Stomach (tissue), 4 donors: Measurements from ENCODE around the gene DLGAP1.

Source experiments
- POLR2A ChIP-seq, 4 donors: fragments of 450-650 bp; IDR thresholded peaks; one replicate each; pipeline ENCODE4 v1.6.1; 2016; ENCODE audit warnings: antibody characterized with exemption in 4 of 4, control low read depth in 2 of 4, mild to moderate bottlenecking in 1 of 4, moderate library complexity in 1 of 4
- POLR2AphosphoS5 ChIP-seq, 3 donors: sonication (generic); formaldehyde crosslinking; IDR thresholded peaks; one replicate each; pipeline ENCODE4 v1.6.1; 2016; ENCODE audit warnings: antibody characterized with exemption in 3 of 3
- TF ChIP-seq, protein P1 (sequence below), 7 experiments: fragments of 450-650 bp in 4 of 7; fragments of 200-600 bp in 3 of 7; sonication (generic) in 3 of 7; IDR thresholded peaks; one replicate each; pipeline ENCODE4 v1.5.1; 2016 to 2019; ENCODE audit warnings: antibody characterized with exemption in 7 of 7, control low read depth in 2 of 7, mild to moderate bottlenecking in 1 of 7

- no peak for TF ChIP-seq POLR2AphosphoS5 (IDR thresholded peaks at IDR 0.05)
- no peak for TF ChIP-seq POLR2A (IDR thresholded peaks at IDR 0.05)
- TF ChIP-seq, protein P1, sequence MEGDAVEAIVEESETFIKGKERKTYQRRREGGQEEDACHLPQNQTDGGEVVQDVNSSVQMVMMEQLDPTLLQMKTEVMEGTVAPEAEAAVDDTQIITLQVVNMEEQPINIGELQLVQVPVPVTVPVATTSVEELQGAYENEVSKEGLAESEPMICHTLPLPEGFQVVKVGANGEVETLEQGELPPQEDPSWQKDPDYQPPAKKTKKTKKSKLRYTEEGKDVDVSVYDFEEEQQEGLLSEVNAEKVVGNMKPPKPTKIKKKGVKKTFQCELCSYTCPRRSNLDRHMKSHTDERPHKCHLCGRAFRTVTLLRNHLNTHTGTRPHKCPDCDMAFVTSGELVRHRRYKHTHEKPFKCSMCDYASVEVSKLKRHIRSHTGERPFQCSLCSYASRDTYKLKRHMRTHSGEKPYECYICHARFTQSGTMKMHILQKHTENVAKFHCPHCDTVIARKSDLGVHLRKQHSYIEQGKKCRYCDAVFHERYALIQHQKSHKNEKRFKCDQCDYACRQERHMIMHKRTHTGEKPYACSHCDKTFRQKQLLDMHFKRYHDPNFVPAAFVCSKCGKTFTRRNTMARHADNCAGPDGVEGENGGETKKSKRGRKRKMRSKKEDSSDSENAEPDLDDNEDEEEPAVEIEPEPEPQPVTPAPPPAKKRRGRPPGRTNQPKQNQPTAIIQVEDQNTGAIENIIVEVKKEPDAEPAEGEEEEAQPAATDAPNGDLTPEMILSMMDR (IDR thresholded peaks at IDR 0.05) = no peak
Observed at GRCh38 chr18:4130734-4131719, 324.1 kb downstream of the DLGAP1 start.
